HCT116 (cell line): Measurements from ENCODE around the gene SERHL2. TPM values are rescaled to one million over a fixed set of nuclear protein-coding genes. Genes with fewer than 3 reads are reported as not detected.
"Not testable (repeated sequence)": the region's sequence is repeated elsewhere in the genome, so short reads cannot be mapped to it uniquely, and the experiment has no call there.

Experiments
- ATAC-seq: fragments of 200-7000 bp; cut with Tn5 transposase; 2 replicates; pipeline ENCODE4 v1.9.1; 2020; ENCODE audit warnings: mild to moderate bottlenecking, moderate library complexity
- BruUV-seq: library from RNA; stranded (reverse); fragments of 400-500 nt; replicated peaks from 2 replicates; lab custom pipeline; 2021; lab: Mats Ljungman, UMichigan
- CTCF ChIA-PET: fragments of 300-600 bp; sonication (Branson Sonifier 250); formaldehyde crosslinking; loops from one replicate; lab custom pipeline; 2021; ENCODE audit warnings: antibody characterized with exemption; lab: Charles Lee
- POLR2A ChIA-PET: fragments of 300-600, 350-600 bp; sonication (Branson Sonifier 250); formaldehyde crosslinking; loops from one replicate; lab custom pipeline; 2021; ENCODE audit warnings: antibody characterized with exemption; lab: Charles Lee
- RAD21 ChIA-PET, 2 experiments: fragments of 300-600 bp; sonication (Branson Sonifier 250); formaldehyde crosslinking; loops; one replicate each; lab custom pipeline; 2023; ENCODE audit warnings: low total read pairs in 2 of 2; ENCODE audit not compliant: uncharacterized antibody in 2 of 2, unreplicated experiment in 2 of 2, low non-redundant PET in 1 of 2; lab: Charles Lee
- DNase-seq: peaks from one replicate; pipeline ENCODE4 v3.0.0-alpha.2; 2010; ENCODE audit warnings: low read depth, low spot score
- H2AFZ ChIP-seq: fragments of 200-600 bp; shearing (Covaris generic), sonication (generic); 2 replicates; pipeline ENCODE4 v1.6.1; 2017; ENCODE audit warnings: low read depth, mixed run types, mixed read lengths, antibody characterized with exemption, low read length; ENCODE audit not compliant: poor library complexity, severe bottlenecking
- H3K27ac ChIP-seq: 2 replicates; pipeline ENCODE4 v1.5.1; 2012; ENCODE audit warnings: low read depth, low read length
- H3K27me3 ChIP-seq: fragments of 200-600 bp; sonication (generic); 2 replicates; pipeline ENCODE4 v1.6.1; 2016; ENCODE audit warnings: mixed run types, low read length, mixed read lengths; ENCODE audit not compliant: insufficient read depth
- H3K36me3 ChIP-seq, 2 experiments: fragments of 200-500 bp in 1 of 2; fragments of 200-600 bp in 1 of 2; sonication (Bioruptor generic) in 1 of 2; sonication (generic) in 1 of 2; 2 replicates each; pipeline versions ENCODE4 v1.5.1 to v1.6.1; 2014 to 2016; ENCODE audit warnings: low read length in 2 of 2, inconsistent platforms in 1 of 2, mixed read lengths in 1 of 2, mixed run types in 1 of 2; ENCODE audit not compliant: insufficient read depth in 2 of 2, control insufficient read depth in 1 of 2
- H3K4me1 ChIP-seq, 2 experiments: fragments of 200-600 bp in 1 of 2; sonication (generic) in 1 of 2; 2 replicates each; pipeline versions ENCODE4 v1.5.1 to v1.6.1; 2012 to 2017; ENCODE audit warnings: low read length in 2 of 2, inconsistent platforms in 1 of 2, mild to moderate bottlenecking in 1 of 2, mixed read lengths in 1 of 2, mixed run types in 1 of 2, moderate library complexity in 1 of 2; ENCODE audit not compliant: insufficient read depth in 2 of 2, control insufficient read depth in 1 of 2
- H3K4me2 ChIP-seq: fragments of 200-600 bp; sonication (generic); 2 replicates; pipeline ENCODE4 v1.6.1; 2017; ENCODE audit warnings: mixed run types, low read length, mixed read lengths
- H3K4me3 ChIP-seq, 2 experiments: fragments of 200-600 bp in 1 of 2; sonication (generic) in 1 of 2; replicated peaks in 1 of 2; 2 replicates each; pipeline ENCODE4 v1.5.1; 2011 to 2016; ENCODE audit warnings: low read length in 2 of 2, control low read depth in 1 of 2, low read depth in 1 of 2, mild to moderate bottlenecking in 1 of 2, mixed read lengths in 1 of 2, mixed run types in 1 of 2
- H3K79me2 ChIP-seq: fragments of 200-600 bp; sonication (generic); 2 replicates; pipeline ENCODE4 v1.6.1; 2017; ENCODE audit warnings: mild to moderate bottlenecking, mixed run types, low read length, moderate library complexity, mixed read lengths; ENCODE audit not compliant: insufficient read depth
- H3K9ac ChIP-seq: fragments of 200-600 bp; sonication (generic); 2 replicates; pipeline ENCODE4 v1.6.1; 2016; ENCODE audit warnings: low read length, mixed read lengths
- H3K9me2 ChIP-seq: fragments of 200-600 bp; sonication (generic), shearing (Covaris generic); 2 replicates; pipeline ENCODE4 v1.6.1; 2017; ENCODE audit warnings: mixed run types, mild to moderate bottlenecking, moderate library complexity; ENCODE audit not compliant: insufficient read depth
- H3K9me3 ChIP-seq, 2 experiments: fragments of 200-500 bp in 1 of 2; fragments of 200-600 bp in 1 of 2; sonication (Bioruptor generic) in 1 of 2; sonication (generic) in 1 of 2; 2 replicates each; pipeline ENCODE4 v1.6.1; 2014 to 2017; ENCODE audit warnings: low read length in 2 of 2, mixed read lengths in 2 of 2, inconsistent platforms in 1 of 2, low read depth in 1 of 2, mild to moderate bottlenecking in 1 of 2, mixed run types in 1 of 2, moderate library complexity in 1 of 2; ENCODE audit not compliant: control insufficient read depth in 1 of 2, insufficient read depth in 1 of 2
- H4K20me1 ChIP-seq: fragments of 200-600 bp; sonication (generic), shearing (Covaris generic); 2 replicates; pipeline ENCODE4 v1.6.1; 2017; ENCODE audit warnings: mixed run types, mild to moderate bottlenecking, moderate library complexity; ENCODE audit not compliant: insufficient read depth
- ATF3 ChIP-seq: IDR thresholded peaks from 2 replicates; pipeline ENCODE4 v1.6.1; 2012
- CBX3 ChIP-seq: IDR thresholded peaks from 2 replicates; pipeline ENCODE4 v1.6.1; 2012; ENCODE audit warnings: low read depth
- CEBPB ChIP-seq: IDR thresholded peaks from 2 replicates; pipeline ENCODE4 v1.6.1; 2012; ENCODE audit warnings: low read depth
- CTCF ChIP-seq, 3 experiments: fragments of 200-600 bp in 1 of 3; sonication (generic) in 1 of 3; IDR thresholded peaks in 2 of 3; conservative IDR thresholded peaks in 1 of 3; 2 replicates each; pipeline ENCODE4 v1.5.1; 2012 to 2017; ENCODE audit warnings: low read depth in 2 of 3, low read length in 2 of 3, antibody characterized with exemption in 1 of 3, borderline replicate concordance in 1 of 3, control low read depth in 1 of 3, mild to moderate bottlenecking in 1 of 3, mixed read lengths in 1 of 3, mixed run types in 1 of 3, moderate library complexity in 1 of 3; ENCODE audit not compliant: insufficient read depth in 1 of 3
- EGR1 ChIP-seq: IDR thresholded peaks from 2 replicates; pipeline ENCODE4 v1.6.1; 2012; ENCODE audit warnings: low read depth
- EZH2 ChIP-seq: fragments of 200-600 bp; sonication (generic); IDR thresholded peaks from 2 replicates; pipeline ENCODE4 v1.6.1; 2017; ENCODE audit warnings: antibody characterized with exemption, mixed run types
- MAX ChIP-seq: IDR thresholded peaks from 2 replicates; pipeline ENCODE4 v1.6.1; 2012
- POLR2A ChIP-seq: IDR thresholded peaks from 2 replicates; pipeline ENCODE4 v1.7.0; 2011; ENCODE audit warnings: borderline replicate concordance; ENCODE audit not compliant: insufficient read depth, insufficient read length; ENCODE audit errors: extremely low read depth
- RAD21 ChIP-seq: IDR thresholded peaks from 2 replicates; pipeline ENCODE4 v1.6.1; 2012; ENCODE audit warnings: low read depth, mild to moderate bottlenecking
- REST ChIP-seq: IDR thresholded peaks from 2 replicates; pipeline ENCODE4 v1.6.1; 2012; ENCODE audit warnings: low read depth
- SIN3A ChIP-seq: IDR thresholded peaks from 2 replicates; pipeline ENCODE4 v1.6.1; 2012; ENCODE audit warnings: low read depth
- SRF ChIP-seq: IDR thresholded peaks from 2 replicates; pipeline ENCODE4 v1.6.1; 2012; ENCODE audit warnings: low read depth
- TCF7L2 ChIP-seq: IDR thresholded peaks from 2 replicates; pipeline ENCODE4 v1.7.0; 2011; ENCODE audit warnings: borderline replicate concordance, inconsistent platforms; ENCODE audit not compliant: insufficient read depth, insufficient read length; ENCODE audit errors: extremely low read depth
- ZFX ChIP-seq: fragments of 450-650 bp; IDR thresholded peaks from 2 replicates; pipeline ENCODE4 v1.6.1; 2017
- intact Hi-C: fragments of 100-400 bp; cut with micrococcal nuclease; formaldehyde crosslinking; loops from 2 replicates; pipeline ENCODE4 v1.10.0; 2022
- total RNA-seq: library from RNA; stranded (reverse); gene quantifications from one replicate; pipeline ENCODE4 v1.2.1, GENCODE V29; 2021; ENCODE audit not compliant: unreplicated experiment

The SERHL2 gene
- total RNA-seq, 1 experiment from 2014 or later, result not detected

- ATAC-seq, H3K4me2 ChIP-seq, POLR2A ChIA-PET, H2AFZ ChIP-seq, H3K4me3 ChIP-seq, H3K9me3 ChIP-seq, BruUV-seq, H3K27me3 ChIP-seq, RAD21 ChIA-PET, CTCF ChIA-PET, intact Hi-C loops, DNase-seq, H3K9ac ChIP-seq, H3K9me2 ChIP-seq, H3K27ac ChIP-seq: not testable (repeated sequence)
- H3K4me1 ChIP-seq, result peaks cover 16 to 31% of the 10 kb centered on the region in 2 experiments
- H3K36me3 ChIP-seq, result peaks cover 9 to 42% of the 10 kb centered on the region in 2 experiments; a peak in 3 of 4 replicates
- H3K79me2 ChIP-seq, result peaks cover 98% of the 10 kb centered on the region
- H4K20me1 ChIP-seq, result peaks cover 18% of the 10 kb centered on the region; the same call in 1 of the 2 replicates
Measured at GRCh38 chr22:42607641-42608040, 53.9 kb downstream of the SERHL2 start.

GRCh38 chr22:42608136-42608822, 54.5 kb downstream of the SERHL2 start:
- H3K9ac ChIP-seq, result no peak overlapping the region
- peak overlapping the region; percentile 53; the same call in 1 of the 2 replicates for H3K27ac ChIP-seq
- no peaks in the 10 kb centered on the region for H3K9me3 ChIP-seq
- H2AFZ ChIP-seq, result no peak overlapping the region
- H3K9me2 ChIP-seq, result no peaks in the 10 kb centered on the region
- RAD21 ChIA-PET, result no interaction called here
- H3K4me2 ChIP-seq, result 0 out of 2 replicates have a peak overlapping the region, but pooled peaks have one; percentile 31
- H4K20me1 ChIP-seq, result peaks cover 18% of the 10 kb centered on the region; the same call in 1 of the 2 replicates
- BruUV-seq, result no TSS peak
- H3K79me2 ChIP-seq, result peaks cover 98% of the 10 kb centered on the region
- DNase-seq (no peak), ATAC-seq (no peak)
- H3K36me3 ChIP-seq, result peaks cover 5 to 41% of the 10 kb centered on the region in 2 experiments; a peak in 2 of 4 replicates
- peaks cover 23 to 37% of the 10 kb centered on the region in 2 experiments for H3K4me1 ChIP-seq
- H3K27me3 ChIP-seq, result no peaks in the 10 kb centered on the region
- H3K4me3 ChIP-seq, result no peak overlapping the region
- intact Hi-C loops, result no loop called here
- CTCF ChIA-PET, result no interaction called here
- POLR2A ChIA-PET, result no interaction called here
- no peak for TF ChIP-seq EZH2
- TF ChIP-seq MAX, result no peak
- no peak for TF ChIP-seq CBX3
- TF ChIP-seq EGR1, result no peak
- TF ChIP-seq CEBPB, result no peak
- no peak for TF ChIP-seq SRF
- no peak for TF ChIP-seq TCF7L2
- no peak for TF ChIP-seq RAD21
- no peak for TF ChIP-seq ATF3
- TF ChIP-seq POLR2A, result no peak
- TF ChIP-seq REST, result no peak
- no peak for TF ChIP-seq SIN3A
- no peak for TF ChIP-seq CTCF (IDR thresholded peaks at IDR 0.05 in 2 of 3, conservative IDR thresholded peaks at IDR 0.05 in 1 of 3; ENCODE audit: borderline replicate concordance in 1 of 3, insufficient read depth in 1 of 3, low read depth in 2 of 3, low read length in 2 of 3)
- no peak for TF ChIP-seq ZFX
